ENCODE measurements around the gene NEDD4L. TPM values are rescaled to one million over a fixed set of nuclear protein-coding genes. Genes with fewer than 3 reads are reported as not detected.

Gene NEDD4L
- total and polyA plus RNA-seq, 4 experiments from 2014 or later, result 2.8 to 4.1 (median 3.8) TPM

GRCh38 chr18:58324824-58325480 is 280.9 kb downstream of the NEDD4L start:
- Mint-ChIP-seq H3K27me3 (peaks cover 4% of the 10 kb centered on the region in 2 donors), H3K9me3 (peaks cover 0 to 1% (median 0%) of the 10 kb centered on the region in 8 donors), H3K4me3 (no peak overlapping the region), H3K36me3 (no peaks in the 10 kb centered on the region), H3K4me1 (peaks cover 7 to 14% (median 11%) of the 10 kb centered on the region in 4 donors), H3K27ac (peak overlapping the region in 1 of 7 donors; percentile 12)
- POLR2A ChIA-PET (ENCODE audit: partially characterized antibody), result no interaction called here
- Histone ChIP-seq H3K4me3 (ENCODE audit: low read length in 2 of 2) (no peak overlapping the region), H3K9me3 (ENCODE audit: control insufficient read depth in 1 of 2, low read length in 2 of 2) (no peaks in the 10 kb centered on the region), H3K27me3 (ENCODE audit: insufficient read depth, low read length) (no peaks in the 10 kb centered on the region), H3K36me3 (ENCODE audit: insufficient read depth, low read length) (no peaks in the 10 kb centered on the region), H3K4me1 (ENCODE audit: insufficient read depth, low read length) (peaks cover 11% of the 10 kb centered on the region), H3K27ac (ENCODE audit: low read depth, low read length) (no peak overlapping the region)
- DNase-seq, result no peak
- intact Hi-C loops (cut with micrococcal nuclease), result loop anchor here (5.0 to 10.0 kb wide), 2 partner anchors 128 to 440 kb away; no protein-coding TSS in a partner anchor
- CTCF ChIA-PET (ENCODE audit: partially characterized antibody), result interaction anchor here (1.6 kb wide), 1 partner anchor 37 kb away, joined by 3 read pairs; no protein-coding TSS in a partner anchor

GRCh38 chr18:58325494-58325893 is 281.5 kb downstream of the NEDD4L start:
- Histone ChIP-seq H3K9me3 (ENCODE audit: control insufficient read depth in 1 of 2, low read length in 2 of 2) (no peaks in the 10 kb centered on the region), H3K4me3 (ENCODE audit: low read length in 2 of 2) (no peak overlapping the region), H3K36me3 (ENCODE audit: insufficient read depth, low read length) (no peaks in the 10 kb centered on the region), H3K27ac (ENCODE audit: low read depth, low read length) (no peak overlapping the region), H3K4me1 (ENCODE audit: insufficient read depth, low read length) (peaks cover 11% of the 10 kb centered on the region), H3K27me3 (ENCODE audit: insufficient read depth, low read length) (no peaks in the 10 kb centered on the region)
- H3K27ac Mint-ChIP-seq, result no peak overlapping the region
- peaks cover 7 to 12% (median 10%) of the 10 kb centered on the region in 4 donors for H3K4me1 Mint-ChIP-seq
- no peaks in the 10 kb centered on the region for H3K9me3 Mint-ChIP-seq
- intact Hi-C loops (cut with micrococcal nuclease), result loop anchor here (10.0 kb wide), 1 partner anchor 441 kb away; no protein-coding TSS in a partner anchor
- ChIA-PET CTCF (ENCODE audit: partially characterized antibody) (interaction anchor here (1.1 to 1.6 kb wide), 3 partner anchors 25 to 144 kb away, joined by 3 to 4 read pairs (median 3); no protein-coding TSS in a partner anchor), POLR2A (ENCODE audit: partially characterized antibody) (no interaction called here)
- peaks cover 4% of the 10 kb centered on the region in 2 donors for H3K27me3 Mint-ChIP-seq
- H3K36me3 Mint-ChIP-seq, result no peaks in the 10 kb centered on the region
- DNase-seq, result no peak
- H3K4me3 Mint-ChIP-seq, result no peak overlapping the region

GRCh38 chr18:58334061-58334460 is 290.0 kb downstream of the NEDD4L start:
- Mint-ChIP-seq H3K9me3 (no peaks in the 10 kb centered on the region), H3K4me1 (peaks cover 0 to 7% (median 0%) of the 10 kb centered on the region in 4 donors), H3K27ac (no peak overlapping the region), H3K36me3 (peaks cover 0 to 3% of the 10 kb centered on the region in 2 donors), H3K27me3 (peaks cover 0 to 2% of the 10 kb centered on the region in 2 donors), H3K4me3 (no peak overlapping the region)
- no peak for DNase-seq
- Histone ChIP-seq H3K4me3 (ENCODE audit: low read length in 2 of 2) (no peak overlapping the region), H3K36me3 (ENCODE audit: insufficient read depth, low read length) (no peaks in the 10 kb centered on the region), H3K27ac (ENCODE audit: low read depth, low read length) (no peak overlapping the region), H3K27me3 (ENCODE audit: insufficient read depth, low read length) (no peaks in the 10 kb centered on the region), H3K9me3 (ENCODE audit: control insufficient read depth in 1 of 2, low read length in 2 of 2) (no peaks in the 10 kb centered on the region), H3K4me1 (ENCODE audit: insufficient read depth, low read length) (no peaks in the 10 kb centered on the region)
- CTCF ChIA-PET (ENCODE audit: partially characterized antibody), result no interaction called here
- POLR2A ChIA-PET (ENCODE audit: partially characterized antibody), result no interaction called here
- intact Hi-C loops (cut with micrococcal nuclease), result no loop called here

DNA sequence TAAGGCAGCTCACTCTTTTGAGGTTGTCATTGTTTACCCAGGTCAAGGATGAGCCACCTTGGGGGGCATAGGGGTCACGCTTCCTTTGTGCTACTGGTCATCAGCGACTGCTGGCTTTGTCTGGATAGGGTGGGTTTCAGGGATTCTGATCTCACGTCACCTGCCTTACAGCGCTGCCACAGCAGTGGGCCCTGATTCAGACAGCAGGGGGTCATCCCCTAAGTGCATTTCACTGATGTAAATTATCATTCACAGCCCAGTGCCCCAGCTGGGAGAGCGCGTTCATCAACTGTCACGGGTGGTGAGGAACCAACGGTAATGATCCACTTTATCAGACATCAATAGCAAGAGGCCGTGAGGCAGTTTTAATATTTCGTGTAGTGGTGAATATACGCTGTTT is 291.2 kb downstream of the NEDD4L start:
- Mint-ChIP-seq H3K36me3 (peaks cover 0 to 3% of the 10 kb centered on the region in 2 donors), H3K9me3 (no peaks in the 10 kb centered on the region), H3K27me3 (peaks cover 0 to 2% of the 10 kb centered on the region in 2 donors), H3K4me1 (peaks cover 0 to 7% (median 0%) of the 10 kb centered on the region in 4 donors), H3K4me3 (no peak overlapping the region), H3K27ac (no peak overlapping the region)
- intact Hi-C loops (cut with micrococcal nuclease), result no loop called here
- ChIA-PET POLR2A (ENCODE audit: partially characterized antibody) (no interaction called here), CTCF (ENCODE audit: partially characterized antibody) (no interaction called here)
- H3K27ac ChIP-seq (ENCODE audit: low read depth, low read length), result no peak overlapping the region
- no peak for DNase-seq
- no peak overlapping the region for H3K4me3 ChIP-seq (ENCODE audit: low read length in 2 of 2)
- no peaks in the 10 kb centered on the region for H3K36me3 ChIP-seq (ENCODE audit: insufficient read depth, low read length)
- H3K4me1 ChIP-seq (ENCODE audit: insufficient read depth, low read length), result no peaks in the 10 kb centered on the region
- no peaks in the 10 kb centered on the region for H3K27me3 ChIP-seq (ENCODE audit: insufficient read depth, low read length)
- no peaks in the 10 kb centered on the region for H3K9me3 ChIP-seq (ENCODE audit: control insufficient read depth in 1 of 2, low read length in 2 of 2)

DNA sequence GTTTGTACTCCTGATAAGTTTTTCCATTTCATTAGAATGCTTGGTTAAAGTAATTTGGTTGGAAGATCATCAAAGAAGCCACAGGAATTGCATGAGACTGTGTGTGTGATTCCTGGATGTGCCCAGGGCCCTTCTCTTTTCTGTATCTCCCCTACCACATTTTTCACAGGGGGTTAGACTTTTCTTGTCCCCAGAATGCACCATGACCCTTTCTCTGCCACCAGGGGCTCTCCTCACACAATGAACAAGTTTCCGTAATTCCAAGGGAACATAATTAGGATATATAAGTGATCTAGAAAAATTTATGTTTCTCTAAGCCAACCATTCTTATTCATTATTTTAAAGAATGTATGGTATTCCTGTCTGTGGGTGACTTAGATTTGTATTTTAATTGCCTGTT is 291.8 kb downstream of the NEDD4L start:
- no peaks in the 10 kb centered on the region for H3K9me3 Mint-ChIP-seq
- peaks cover 0 to 7% (median 0%) of the 10 kb centered on the region in 4 donors for H3K4me1 Mint-ChIP-seq
- no peaks in the 10 kb centered on the region for H3K4me1 ChIP-seq (ENCODE audit: insufficient read depth, low read length)
- H3K9me3 ChIP-seq (ENCODE audit: control insufficient read depth in 1 of 2, low read length in 2 of 2), result no peaks in the 10 kb centered on the region
- H3K27me3 Mint-ChIP-seq, result peaks cover 0 to 2% of the 10 kb centered on the region in 2 donors
- no peak overlapping the region for H3K27ac ChIP-seq (ENCODE audit: low read depth, low read length)
- H3K4me3 ChIP-seq (ENCODE audit: low read length in 2 of 2), result no peak overlapping the region
- CTCF ChIA-PET (ENCODE audit: partially characterized antibody), result no interaction called here
- H3K36me3 Mint-ChIP-seq, result peaks cover 0 to 3% of the 10 kb centered on the region in 2 donors
- POLR2A ChIA-PET (ENCODE audit: partially characterized antibody), result no interaction called here
- H3K36me3 ChIP-seq (ENCODE audit: insufficient read depth, low read length), result no peaks in the 10 kb centered on the region
- no peak overlapping the region for H3K27ac Mint-ChIP-seq
- no peak overlapping the region for H3K4me3 Mint-ChIP-seq
- intact Hi-C loops (cut with micrococcal nuclease), result no loop called here
- no peak for DNase-seq
- no peaks in the 10 kb centered on the region for H3K27me3 ChIP-seq (ENCODE audit: insufficient read depth, low read length)

DNA sequence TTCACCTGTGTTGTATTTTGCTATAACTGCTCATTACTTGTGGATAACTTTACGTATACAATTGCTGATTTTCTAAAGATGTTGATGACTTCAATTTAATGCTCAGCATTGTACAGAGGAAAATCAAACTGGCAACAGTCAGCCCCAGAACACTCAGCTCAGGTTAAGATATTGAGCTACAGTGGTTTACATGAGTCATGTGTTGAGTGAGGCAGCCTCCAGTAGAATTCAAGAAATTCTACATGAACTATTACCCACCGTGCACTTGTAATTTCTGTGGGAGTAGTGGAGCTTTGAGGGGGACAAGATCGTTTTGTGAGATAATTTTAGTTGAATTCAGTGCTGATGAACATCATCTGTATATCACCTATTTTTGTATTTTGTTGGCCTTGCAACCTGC is 292.6 kb downstream of the NEDD4L start:
- Histone ChIP-seq H3K4me1 (ENCODE audit: insufficient read depth, low read length) (no peaks in the 10 kb centered on the region), H3K9me3 (ENCODE audit: control insufficient read depth in 1 of 2, low read length in 2 of 2) (no peaks in the 10 kb centered on the region), H3K36me3 (ENCODE audit: insufficient read depth, low read length) (no peaks in the 10 kb centered on the region), H3K4me3 (ENCODE audit: low read length in 2 of 2) (no peak overlapping the region), H3K27me3 (ENCODE audit: insufficient read depth, low read length) (no peaks in the 10 kb centered on the region), H3K27ac (ENCODE audit: low read depth, low read length) (no peak overlapping the region)
- H3K4me3 Mint-ChIP-seq, result no peak overlapping the region
- H3K9me3 Mint-ChIP-seq, result no peaks in the 10 kb centered on the region
- intact Hi-C loops (cut with micrococcal nuclease), result no loop called here
- H3K4me1 Mint-ChIP-seq, result peaks cover 0 to 7% (median 0%) of the 10 kb centered on the region in 4 donors
- H3K27me3 Mint-ChIP-seq, result peaks cover 0 to 2% of the 10 kb centered on the region in 2 donors
- POLR2A ChIA-PET (ENCODE audit: partially characterized antibody), result no interaction called here
- CTCF ChIA-PET (ENCODE audit: partially characterized antibody), result no interaction called here
- H3K27ac Mint-ChIP-seq, result peak overlapping the region in 1 of 7 donors; percentile 38
- H3K36me3 Mint-ChIP-seq, result peaks cover 0 to 3% of the 10 kb centered on the region in 2 donors
- DNase-seq, result no peak

DNA sequence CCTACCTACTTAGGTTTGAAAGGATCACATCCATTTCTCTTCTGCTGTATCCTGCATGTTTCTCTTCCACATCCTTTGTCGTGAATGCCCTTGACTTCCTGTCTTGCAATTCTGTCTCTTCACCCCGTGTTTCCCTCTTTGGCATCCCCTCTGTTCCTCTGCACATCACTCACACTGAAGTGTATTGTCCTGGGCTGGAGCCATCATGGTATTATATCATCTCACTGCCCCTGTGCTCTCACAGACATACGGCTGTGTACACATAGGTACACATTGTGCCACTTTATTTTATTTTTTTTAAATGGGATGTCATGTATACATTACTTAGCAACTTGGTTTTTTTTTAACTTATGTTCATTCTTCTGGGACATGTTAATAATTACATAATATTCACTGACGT is 293.3 kb downstream of the NEDD4L start:
- Mint-ChIP-seq H3K9me3 (no peaks in the 10 kb centered on the region), H3K4me3 (no peak overlapping the region), H3K36me3 (peaks cover 0 to 3% of the 10 kb centered on the region in 2 donors), H3K27me3 (peaks cover 0 to 2% of the 10 kb centered on the region in 2 donors), H3K4me1 (peaks cover 0 to 7% (median 0%) of the 10 kb centered on the region in 4 donors), H3K27ac (peak overlapping the region in 1 of 7 donors; percentile 10)
- Histone ChIP-seq H3K27ac (ENCODE audit: low read depth, low read length) (no peak overlapping the region), H3K4me1 (ENCODE audit: insufficient read depth, low read length) (no peaks in the 10 kb centered on the region), H3K4me3 (ENCODE audit: low read length in 2 of 2) (no peak overlapping the region), H3K36me3 (ENCODE audit: insufficient read depth, low read length) (no peaks in the 10 kb centered on the region), H3K27me3 (ENCODE audit: insufficient read depth, low read length) (no peaks in the 10 kb centered on the region), H3K9me3 (ENCODE audit: control insufficient read depth in 1 of 2, low read length in 2 of 2) (no peaks in the 10 kb centered on the region)
- DNase-seq, result no peak
- CTCF ChIA-PET (ENCODE audit: partially characterized antibody), result no interaction called here
- intact Hi-C loops (cut with micrococcal nuclease), result no loop called here
- POLR2A ChIA-PET (ENCODE audit: partially characterized antibody), result no interaction called here
